NCI-H2081 treated with DMSO at 0.1 percent for 48 hours (cell line): ENCODE results near the gene RHEBL1.

Experiments
- DNase-seq: peaks from one replicate; lab custom pipeline; 2025; lab: John Stamatoyannopoulos, UW

The RHEBL1 gene, protein sequence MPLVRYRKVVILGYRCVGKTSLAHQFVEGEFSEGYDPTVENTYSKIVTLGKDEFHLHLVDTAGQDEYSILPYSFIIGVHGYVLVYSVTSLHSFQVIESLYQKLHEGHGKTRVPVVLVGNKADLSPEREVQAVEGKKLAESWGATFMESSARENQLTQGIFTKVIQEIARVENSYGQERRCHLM

DNA sequence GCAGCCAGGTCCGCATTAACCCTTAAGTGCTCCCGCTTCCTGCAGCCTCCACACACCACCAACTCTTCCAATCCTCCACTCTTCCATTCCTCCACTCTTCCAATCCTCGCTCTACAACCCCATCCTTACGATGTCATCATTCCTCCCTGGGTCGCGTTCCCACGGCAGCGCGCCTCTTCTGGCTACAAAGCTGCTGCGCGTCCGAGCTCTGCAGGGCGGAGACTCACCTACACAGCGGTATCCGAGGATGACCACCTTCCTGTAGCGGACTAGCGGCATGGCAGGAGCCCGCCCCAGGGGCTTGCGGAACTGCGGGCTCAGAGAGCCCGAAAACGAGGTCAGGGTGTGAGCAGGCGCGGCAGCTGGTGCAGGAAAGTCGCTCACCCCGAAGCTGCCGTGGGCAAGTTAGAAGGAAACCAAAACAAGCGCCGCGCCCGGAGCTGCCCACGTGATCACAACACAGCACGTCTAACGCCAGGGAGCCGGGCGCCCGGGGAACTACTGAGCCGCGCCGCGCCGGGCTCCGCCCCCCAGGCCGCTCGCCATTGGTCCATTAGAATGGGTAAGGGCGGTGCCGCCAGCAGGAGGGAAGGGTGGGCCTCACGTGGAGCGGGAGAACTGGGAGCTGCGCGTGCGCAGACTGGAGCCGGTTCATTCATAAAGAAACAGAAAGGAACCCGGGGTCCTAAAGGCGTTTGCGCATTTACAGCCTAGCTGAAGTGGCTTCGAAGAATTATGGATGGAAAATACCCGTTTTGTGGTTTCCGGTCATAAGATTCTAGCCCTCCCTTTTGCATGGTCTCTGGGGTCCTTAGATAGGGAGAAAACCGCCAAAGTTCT, at the start of gene RHEBL1:
RHEBL1 (minus strand) TSS at position 473 of the 840 bp plus-strand sequence; CDS start at position 279, 194 bp downstream.
- peak; percentile 91 for DNase-seq

DNA sequence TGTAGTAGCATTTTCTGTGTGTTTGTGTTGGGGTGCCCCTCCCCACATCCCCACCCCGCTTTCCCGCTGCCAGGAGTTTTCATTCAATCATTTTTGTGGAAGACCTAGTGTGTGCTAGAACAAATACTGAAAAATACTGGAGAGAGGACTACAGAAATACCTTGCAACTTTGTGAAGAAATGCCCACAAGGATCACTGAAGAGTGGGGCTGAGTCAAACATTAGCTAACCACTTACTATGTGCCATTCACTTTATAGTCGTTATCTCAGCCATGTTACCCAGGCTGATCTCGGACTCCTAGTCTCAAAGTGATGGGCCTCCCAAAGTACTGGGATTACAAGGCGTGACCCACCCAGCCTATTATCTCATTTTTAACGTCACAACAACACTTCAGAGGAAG, 41.4 kb upstream of the RHEBL1 start:
- DNase-seq: no peak

DNA sequence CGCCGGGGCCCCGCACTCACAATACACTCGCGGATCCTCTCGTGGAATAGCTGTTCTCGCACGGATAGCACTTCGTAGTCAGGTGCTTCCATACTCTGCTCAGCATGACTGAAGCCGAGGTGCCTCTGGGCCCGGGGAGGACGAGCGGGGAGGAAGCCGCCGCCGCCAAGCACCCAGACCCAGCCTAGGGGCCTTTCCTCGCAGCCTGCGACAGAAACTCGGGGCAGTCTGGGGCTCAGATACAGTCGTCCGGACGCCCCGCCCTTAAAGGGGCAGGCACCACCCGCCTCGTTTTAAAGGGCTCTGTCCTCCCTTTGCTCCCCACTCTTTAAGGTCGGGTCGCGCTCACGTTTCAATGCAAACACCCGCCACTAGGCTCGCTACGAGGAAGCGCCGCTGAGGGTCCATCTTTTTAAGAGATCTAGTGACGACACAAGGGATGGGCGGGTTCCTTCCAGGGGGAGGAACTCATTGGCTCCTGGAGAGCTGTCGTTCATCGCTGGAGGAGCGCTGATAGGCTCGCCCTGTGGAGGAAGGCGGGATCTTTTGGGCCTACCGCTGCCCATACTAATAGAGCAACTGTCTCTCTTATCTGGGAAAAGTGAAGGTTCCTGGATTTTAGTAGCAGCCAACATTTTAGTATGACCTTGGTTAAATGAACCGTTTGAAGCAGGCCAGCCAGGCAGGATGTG, 40.8 kb upstream of the RHEBL1 start, which contains the start of gene LMBR1L:
LMBR1L (minus strand) TSS at position 384 of the 692 bp plus-strand sequence; CDS start at position 92, 292 bp downstream.
- peak; percentile 96 for DNase-seq

DNA sequence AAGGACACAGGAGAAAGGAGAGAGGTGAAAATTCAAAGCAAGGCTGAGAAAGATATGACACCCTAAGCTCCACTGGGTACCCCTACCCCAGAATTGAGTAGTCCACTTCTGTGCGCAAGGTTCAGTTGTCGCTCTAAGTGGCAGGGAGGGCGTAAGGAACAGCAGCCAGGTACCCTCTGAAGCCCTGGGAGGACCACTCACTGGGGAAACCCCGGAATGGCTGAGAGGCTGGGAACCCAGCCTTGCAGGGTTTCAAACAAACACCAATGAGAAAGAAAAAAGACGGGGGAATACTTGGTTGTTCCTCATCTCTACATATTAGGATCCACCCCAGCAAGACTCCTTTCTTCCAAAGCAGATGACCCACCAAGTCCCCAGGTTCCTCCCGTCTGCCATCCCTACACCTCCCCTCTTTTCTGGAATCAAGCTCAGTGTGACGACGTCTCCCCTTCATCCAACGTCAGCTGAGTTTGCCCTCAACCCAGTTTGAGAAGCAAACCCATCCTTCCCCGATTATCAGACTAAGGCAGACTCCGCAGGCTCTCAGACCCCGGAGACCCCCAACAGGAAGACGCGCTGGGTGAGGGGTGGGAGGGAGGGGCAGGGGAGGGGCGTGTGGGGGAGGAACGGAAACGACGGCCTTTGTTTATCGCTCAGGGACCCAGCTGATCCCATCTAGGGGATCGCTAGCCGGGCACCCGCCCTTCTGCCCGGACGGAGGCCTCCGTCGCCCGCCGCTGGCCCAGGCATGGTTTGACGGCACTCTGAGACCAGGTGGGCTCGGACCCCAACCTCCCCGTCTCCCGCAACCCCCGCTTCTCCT, 40.1 kb upstream of the RHEBL1 start:
- no peak for DNase-seq

- no peak for DNase-seq
These were observed 39.2 kb upstream of the RHEBL1 start for GRCh38 chr12:49108958-49109404.

DNA sequence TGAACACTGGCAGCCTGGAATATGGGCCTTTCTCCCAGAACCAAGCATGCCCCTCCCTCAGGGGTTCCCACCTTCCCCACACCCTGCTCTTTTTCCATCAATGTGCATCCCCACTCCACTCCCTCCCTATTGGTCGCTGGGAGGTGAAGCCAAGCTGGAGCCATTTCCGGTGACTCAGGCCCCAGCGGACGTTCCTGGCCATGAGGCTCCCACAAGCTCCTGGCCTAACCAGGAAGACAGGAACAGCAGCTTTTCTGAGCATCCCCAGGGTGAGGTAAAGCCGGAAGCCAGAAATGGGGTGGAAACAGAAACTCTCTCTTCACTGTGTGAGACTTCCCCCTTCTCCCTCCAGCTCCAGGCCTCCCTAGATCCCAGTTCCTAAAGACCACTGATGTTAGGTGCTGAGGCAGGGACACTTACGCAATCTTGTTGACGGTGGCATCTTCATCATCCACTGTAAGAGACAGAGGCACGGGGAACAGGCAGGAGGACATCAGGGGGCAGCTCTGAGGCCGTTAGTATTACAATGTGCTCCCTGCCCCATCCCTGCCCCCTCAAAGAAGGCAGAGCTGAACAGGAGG, 35.8 kb upstream of the RHEBL1 start:
- no peak for DNase-seq

DNA sequence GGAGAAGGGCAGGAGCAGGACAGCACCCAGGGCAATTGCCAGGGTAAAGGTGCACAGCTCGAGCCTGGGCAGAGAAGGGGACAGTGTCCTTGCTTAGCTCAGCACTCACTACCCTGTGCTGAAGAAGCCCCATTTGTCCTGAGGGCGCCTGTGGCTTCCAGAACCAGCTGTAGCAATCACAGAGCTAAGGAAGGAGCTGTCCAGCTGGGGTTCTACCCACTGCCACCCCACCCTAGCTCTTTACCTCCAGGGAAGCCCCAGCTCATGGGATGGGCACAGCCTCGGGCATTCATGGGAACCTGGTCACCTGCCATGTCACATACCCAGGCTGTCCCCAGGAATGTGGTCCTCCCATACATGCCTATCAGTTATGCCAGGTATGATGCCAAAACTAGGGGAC, 35.0 kb upstream of the RHEBL1 start:
- DNase-seq: no peak

- DNase-seq: no peak
These were observed 30.6 kb upstream of the RHEBL1 start for GRCh38 chr12:49100380-49100779.

DNA sequence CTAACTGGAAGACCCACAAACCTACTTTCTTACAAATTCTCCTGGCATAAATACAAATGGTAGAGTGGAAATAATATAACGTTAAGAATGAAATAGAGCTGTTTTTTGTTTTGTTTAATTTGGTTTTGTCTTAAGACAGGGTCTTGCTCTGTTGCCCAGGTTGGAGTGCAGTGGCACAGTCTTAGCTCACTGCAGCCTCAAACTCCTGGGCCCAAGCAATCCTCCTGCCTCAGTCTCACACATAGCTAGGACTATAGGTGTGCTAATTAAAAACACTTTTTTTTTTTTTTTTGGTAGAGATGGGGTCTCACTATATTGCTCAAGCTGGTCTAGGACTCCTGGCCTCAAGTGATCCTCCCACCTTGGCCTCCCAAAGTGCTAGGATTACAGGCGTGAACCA, 28.9 kb upstream of the RHEBL1 start:
- DNase-seq: no peak

DNA sequence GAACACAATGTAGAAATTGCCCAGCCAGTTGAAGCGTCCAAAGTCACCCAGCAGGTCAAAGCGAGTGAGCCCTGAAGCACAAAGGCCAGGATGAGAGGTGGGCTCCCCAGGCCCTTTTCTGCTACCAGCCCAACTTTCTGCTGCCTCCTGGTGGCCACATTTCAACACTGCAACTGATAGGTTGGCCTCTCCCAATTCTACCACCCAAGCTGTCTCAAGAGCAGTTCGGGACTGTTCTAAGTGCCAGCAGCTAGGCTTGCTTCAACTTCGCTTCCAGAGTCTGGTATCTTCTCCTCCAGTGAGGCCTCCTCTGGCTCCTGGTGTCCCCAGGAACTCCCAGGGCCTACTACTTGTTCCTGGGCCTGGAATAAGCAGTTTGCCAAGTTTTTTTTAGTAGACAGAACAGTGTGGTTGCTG, 28.3 kb upstream of the RHEBL1 start:
- DNase-seq: no peak

DNA sequence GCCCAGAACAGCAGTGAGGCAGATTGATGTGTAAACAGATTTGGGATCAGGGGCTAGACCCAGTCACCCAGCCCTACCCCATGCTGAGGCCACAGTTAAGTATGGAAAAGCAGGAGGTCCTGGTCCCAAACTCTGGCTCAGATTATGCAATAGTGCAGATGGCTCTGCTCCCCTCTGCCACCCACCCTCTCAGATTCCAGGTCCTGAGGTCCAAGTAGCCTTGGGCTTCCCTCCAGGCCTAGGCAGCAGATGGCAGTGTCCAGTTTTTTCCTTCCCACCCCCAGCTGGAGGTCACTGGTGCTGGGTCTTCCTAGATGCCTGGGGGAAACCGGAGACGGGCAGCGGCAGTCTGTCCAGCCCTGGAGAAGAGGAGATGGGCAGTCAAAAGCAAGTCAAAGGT, 27.6 kb upstream of the RHEBL1 start:
- DNase-seq: no peak

- DNase-seq: no peak
These were observed 25.2 kb upstream of the RHEBL1 start for GRCh38 chr12:49094975-49095365.

- no peak for DNase-seq
These were observed 24.6 kb upstream of the RHEBL1 start, which contains the start of gene DHH for GRCh38 chr12:49094160-49094974. DHH (minus strand) TSS chr12:49094801; CDS start chr12:49094512, 289 bp downstream.

GRCh38 chr12:49093792-49094159, 24.0 kb upstream of the RHEBL1 start:
- no peak for DNase-seq

DNA sequence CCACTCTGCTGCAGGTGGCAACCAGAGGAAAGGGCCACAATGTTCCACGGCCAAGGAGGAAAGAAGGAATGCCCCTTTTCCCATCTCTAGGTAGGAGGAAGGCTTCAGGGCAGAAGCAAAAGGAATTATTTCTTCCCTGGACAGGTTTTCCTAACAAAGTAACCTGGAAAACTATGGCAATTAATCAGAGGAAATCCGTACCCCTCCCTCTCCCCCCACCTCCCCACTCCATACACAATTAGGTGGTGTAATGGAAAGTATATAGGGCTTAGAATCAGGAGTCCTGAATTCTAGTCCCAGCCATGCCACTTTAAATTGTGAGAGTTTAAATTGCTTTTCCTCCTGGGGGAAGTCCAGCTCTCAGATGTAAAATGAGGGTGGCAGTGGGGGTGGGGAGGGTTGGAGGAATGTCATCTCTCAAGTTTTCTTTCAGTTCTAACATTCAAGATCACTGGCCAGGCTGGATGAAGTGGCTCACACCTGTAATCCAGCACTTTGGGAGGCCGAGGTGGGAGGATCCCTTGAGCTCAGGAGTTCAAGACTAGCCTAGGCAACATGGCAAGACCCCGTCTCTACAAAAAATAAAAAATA, 23.1 kb upstream of the RHEBL1 start:
- no peak for DNase-seq

GRCh38 chr12:49092086-49092815, 22.5 kb upstream of the RHEBL1 start:
- DNase-seq: no peak

DNA sequence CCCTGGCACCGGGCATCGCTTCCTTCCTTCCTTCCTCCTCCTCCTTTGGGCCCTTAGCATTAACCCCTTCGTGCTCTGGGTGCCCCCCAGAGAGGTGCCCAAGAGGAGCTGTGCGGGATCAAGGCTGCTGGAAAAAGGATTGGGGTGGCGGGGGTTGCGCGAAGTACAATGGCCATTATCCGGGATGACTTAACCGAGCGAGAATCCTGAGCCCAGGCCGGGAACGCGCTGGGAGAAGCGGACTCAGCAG, 22.0 kb upstream of the RHEBL1 start:
- no peak for DNase-seq

- no peak for DNase-seq
These were observed 21.5 kb upstream of the RHEBL1 start for GRCh38 chr12:49091056-49091835.
